ENCODE results near the gene CLDN24.

CLDN24 gene

DNA sequence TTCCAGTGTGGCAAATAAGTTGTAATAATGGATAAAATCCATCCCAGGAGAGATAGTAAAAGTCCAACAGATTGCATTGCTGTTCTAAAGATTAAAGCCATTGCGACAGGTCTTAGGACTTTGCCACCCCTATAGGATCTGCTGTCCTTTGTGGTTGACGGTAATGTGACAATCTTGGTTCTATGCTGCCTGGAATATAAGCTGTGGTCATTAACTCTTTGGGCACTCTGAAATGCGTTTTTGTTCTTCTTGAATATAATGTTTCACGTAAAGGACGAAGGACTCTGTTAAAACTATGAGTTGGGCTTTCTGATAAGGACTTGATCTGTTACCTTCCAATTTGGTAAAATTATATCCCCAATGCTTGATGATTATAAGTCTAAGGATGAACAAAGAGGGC lies at the start of gene CLDN24:
TSS of gene CLDN24 (minus strand) at position 101 of the 400 bp plus-strand sequence. CDS start at position 101, 0 bp downstream.
- DNase-seq: no peak

DNA sequence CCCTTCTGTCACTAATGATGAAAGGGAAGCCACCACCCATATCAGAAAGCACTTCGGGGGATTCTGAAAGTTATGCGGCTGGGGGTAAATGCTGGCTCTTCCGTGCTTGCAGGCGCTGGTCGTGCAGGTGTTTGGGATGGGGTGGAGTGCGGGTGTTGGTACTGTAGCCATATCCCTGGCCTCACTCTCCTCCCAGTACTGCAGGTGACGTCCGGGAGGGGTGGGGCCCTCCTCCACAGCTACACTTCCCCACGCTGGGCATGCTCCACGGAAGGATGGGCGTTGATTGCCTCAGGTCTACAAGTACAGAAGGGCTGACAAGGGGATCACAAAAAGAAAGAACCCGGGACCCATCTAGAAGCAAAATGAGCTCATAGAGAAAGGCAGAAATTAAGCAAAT lies 48.6 kb upstream of the CLDN24 start:
- DNase-seq: no peak

DNA sequence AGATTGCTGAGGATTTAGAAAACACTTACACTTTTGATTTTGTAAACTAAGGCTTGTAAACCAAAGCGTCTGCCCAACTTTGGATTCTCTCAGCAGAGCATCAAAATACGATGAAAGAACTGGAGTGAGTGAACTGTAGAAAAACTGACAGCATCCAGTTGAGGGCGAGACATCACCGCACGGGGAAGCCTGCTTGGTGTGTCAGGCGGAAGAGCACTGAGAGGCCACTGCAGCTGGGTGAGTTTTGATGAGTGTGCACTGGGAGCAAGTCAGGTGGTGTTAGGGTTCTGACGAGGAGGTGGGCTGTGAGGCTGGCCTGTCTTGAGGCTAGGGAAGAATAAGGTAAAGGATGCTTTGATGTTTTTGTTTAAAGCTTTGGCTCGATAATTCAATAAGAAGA lies 46.8 kb upstream of the CLDN24 start:
- DNase-seq: no peak

DNA sequence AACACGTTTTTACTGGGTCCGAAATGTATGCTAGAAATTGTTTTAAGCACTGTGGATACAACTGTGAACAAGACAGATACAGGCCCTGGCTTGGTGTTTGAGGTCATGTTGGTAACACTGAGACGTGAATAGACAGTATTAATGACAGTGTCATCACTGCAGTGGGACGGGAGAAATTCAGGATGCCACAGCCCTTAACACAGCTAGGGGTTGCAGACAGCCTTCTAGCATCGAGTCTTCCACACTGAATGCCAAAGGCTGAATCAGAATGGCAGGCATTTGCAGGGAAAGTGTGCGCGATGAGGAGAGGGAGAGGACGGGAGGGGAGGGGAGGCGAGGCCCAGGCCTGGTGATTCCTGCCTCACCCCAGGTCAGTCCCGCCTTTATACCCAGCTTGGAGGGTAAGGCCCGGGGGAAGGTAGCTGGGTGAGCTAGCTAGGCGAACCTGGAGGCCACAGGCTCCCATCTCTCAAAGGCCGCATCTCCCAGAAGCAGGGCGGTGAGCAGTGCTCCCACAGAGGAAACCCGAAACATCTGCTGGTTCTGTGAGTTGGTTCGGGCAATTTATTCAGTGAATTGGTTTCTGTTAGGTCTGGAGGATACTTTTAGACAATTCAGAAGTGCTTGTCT lies 44.1 kb upstream of the CLDN24 start:
- no peak for DNase-seq

DNA sequence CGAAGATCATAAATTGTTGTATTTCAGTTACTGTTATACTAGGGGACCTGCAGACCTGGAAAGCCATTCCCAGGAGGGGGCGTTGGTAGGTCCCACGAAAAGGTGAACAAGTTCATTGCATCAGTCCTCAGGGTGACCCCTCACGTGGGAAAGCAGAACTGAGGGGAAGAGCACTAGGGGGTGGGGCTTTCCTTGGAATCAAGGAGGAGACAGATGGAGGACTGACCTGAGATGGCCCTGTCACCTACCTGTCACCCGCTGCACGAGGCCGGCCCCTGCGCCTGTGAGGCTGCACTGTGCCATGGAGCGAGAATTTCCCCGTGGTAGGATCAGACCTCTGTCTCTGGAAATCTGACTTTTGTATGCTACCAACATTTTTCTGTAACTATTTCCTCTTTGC lies 41.8 kb upstream of the CLDN24 start:
- no peak for DNase-seq

DNA sequence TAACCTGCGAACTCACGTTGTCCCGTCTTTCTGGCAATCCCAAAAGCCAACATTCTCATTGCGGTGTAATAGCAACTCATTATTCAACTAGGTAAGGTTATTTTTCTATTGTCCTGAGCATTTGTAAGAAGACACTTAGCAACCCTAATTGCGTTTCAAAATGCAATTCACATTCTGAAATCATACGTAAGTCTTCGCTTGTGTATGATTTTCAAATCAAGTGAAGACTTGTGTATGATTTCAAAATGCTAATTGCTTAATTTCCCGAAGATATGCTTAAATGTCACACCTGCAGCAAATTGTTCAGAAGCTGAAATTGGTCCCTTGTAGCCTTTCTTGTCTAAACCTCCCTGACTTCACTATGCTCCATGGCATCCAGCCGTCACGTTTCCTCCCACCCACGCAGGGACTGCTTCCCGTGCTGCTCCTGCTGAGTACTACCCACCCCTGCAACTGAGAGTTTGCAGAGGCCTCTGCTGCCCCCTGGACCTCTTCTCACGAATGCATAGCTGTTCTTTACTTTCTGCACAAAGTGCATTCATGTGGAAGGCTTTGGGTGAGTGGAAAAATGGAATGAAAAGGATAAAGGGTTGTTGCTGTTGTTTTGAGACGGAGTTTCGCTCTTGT lies 40.8 kb upstream of the CLDN24 start:
- no peak for DNase-seq

DNA sequence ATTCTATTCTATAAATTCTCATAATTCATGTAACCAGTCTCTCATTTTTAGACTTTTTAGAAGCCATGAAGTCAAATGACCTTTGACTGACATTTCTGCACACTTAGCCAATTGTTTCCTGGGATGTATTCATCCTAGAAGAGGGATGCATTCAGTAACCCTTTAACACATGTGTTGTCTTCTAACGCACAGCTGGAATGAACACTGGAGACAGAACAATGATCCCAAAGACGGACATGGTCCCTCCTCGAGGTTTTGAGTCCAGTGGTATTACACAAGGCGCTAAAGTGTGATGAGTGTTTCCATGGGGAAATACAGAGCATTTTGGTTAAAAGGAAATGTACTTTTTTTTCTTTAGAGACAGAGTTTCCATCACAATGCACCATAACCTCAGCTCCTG lies 39.8 kb upstream of the CLDN24 start:
- DNase-seq: no peak

DNA sequence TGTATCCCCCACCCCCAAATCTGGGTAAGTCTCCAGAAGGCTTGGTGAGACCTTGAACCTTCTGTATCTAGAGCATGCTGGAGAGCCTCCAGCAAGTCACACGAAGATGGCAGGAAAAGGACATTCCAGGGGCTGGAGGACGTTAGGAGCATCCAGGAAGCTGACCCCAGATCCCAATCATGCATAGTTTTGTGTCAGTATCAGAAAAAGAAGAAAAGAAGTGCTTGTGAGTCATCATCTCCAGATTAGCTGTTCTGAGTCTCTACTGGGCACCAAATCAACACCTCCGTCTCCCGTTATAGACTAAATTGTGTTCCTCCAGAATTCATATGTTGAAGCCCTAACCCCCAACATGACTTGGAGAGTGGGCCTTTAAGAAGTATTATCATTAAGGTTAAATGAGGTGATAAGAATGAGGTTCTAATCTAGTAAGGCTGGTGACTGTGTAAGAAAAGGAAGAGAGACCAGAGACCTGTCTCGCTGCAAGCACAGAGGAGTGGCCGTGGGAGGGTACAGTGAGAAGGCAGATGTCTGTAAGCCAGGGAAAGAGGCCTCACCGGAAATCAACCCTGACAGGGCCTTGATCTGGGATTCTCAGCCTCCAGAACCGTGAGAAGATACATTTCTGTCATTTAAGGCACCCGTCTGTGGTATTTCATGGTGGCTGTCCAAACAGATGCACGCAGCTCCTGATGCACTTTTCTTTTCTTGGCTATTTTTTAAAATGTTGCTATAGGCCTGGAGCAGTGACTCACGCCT lies 38.1 kb upstream of the CLDN24 start:
- no peak for DNase-seq

DNA sequence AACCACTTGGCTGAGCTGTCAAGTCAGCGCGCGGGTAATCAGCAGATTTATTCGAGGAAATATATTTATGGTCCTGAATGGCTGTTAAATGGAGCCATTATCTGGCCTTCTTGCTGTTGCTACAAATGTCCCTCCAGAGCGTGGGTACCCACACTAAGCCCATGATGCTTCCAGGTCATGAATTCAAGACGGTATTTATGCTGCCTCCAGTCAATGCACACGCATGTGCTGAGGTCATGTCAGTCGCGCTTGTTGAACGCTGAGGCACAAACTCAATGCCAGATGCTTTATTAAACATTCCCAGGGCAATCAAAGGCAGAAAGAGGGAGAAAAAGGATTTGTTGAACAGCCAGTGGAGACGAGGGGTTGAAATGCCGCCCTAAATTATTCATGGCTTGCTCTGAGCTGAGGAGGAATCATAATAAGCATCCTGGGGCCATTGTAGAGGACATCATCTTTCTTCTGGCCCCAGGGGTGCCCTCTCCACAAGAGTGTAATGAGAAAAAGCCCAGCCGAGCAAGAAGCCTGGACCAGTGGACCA lies 36.1 kb upstream of the CLDN24 start:
- no peak for DNase-seq

DNA sequence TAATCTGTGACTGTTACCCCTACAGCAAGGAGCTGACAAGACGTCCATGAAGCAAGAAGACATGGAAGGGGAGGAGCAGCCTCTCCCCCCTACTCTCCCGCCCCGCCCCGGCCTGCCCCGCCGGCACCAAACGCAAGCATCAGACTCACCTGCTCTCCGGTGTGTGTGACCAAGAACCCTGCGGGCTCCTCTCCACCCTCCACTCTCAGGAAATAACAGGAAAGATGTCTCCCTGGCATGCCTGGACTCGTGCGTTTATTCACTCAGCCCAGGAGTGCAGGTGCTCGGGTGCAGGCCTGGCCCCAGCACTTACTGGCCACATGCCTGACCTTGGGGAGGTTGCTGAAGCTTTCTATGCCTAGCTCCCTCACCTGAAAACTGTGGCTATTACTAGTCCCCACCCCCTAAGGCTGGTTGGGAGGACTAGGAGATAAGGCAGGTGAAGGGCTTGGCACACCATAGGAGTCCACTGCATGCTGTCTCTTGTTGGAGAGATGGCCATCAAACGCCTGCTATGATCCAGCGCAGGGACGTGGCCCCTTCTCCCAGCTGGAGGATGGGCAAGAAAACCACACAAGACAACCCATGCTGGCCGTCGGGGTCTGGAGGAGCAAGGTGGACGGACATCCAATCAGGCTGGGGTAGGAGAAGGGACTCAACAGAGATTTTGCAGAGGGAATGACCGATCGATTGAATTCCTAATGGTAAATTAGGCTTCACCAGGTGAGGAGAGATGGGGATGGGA lies 34.9 kb upstream of the CLDN24 start:
- DNase-seq: no peak

DNA sequence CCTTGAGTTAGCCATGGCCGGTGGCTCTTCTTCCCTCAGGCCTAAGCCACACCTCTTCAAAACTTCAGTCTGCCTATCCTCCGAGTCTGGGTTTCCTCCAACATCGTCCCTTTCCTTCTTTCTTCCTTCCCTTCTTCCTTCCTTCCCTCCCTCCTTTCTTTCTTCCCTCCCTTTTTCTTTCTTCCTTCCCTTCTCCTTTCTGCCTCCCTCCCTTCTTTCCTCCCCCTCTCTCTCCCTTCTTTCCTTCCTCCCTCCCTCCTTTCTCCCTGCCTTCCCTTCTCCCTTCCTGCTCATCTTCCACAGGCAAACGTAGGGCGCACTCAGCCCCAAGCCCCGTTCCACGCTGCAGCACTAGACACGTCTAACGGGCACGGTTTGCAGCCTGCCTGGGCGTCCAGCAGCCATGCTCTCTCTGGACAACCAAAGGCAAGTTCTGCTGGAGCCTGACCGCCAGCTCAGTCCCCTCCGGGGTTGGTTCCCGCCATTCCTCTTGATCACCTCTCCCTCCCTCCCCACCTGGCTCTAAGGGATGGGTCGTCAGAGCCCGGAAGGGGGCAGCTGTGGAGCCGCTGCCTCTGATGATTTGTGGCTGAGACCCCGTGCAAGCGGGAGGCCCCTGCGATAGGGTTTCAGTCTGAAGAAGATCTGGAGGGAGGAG lies 34.1 kb upstream of the CLDN24 start:
- DNase-seq: no peak

DNA sequence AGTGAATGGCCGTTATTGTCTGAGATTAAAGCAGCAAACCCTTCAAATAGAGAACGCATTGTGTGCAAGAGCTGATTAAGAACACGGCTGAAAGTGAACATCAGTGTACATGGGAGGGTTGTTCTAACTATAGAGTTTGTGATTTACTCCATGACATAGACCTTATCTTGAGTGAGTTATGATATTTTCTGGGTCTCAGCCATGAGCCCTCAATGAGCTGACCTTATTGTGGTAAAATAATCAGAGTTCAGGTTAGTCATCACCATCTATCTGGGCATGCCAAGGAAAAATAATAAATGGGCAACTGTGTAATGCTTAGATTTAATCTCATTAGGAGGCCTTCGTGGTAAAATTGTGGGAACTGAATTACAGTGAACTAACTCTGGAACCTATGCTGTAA lies 33.2 kb upstream of the CLDN24 start:
- DNase-seq: no peak

DNA sequence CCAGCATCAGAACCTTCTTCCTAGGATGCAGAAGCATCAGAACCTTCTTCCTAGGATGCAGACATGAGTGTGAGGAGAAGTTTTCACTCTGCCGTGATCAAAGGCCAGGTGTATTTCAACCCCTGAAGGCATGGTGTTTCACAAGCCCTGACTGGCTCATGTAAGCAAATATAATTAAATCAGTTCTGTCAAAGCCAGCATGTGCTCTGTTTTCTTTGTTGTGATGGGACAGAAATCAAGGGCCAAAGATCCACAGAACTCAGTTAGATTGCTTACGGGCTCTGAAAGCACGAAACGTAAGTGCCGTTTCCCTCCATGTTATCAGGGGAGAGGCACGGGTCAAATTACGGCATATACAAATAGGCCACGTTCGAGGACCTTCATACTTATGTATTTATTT lies 32.0 kb upstream of the CLDN24 start:
- no peak for DNase-seq

DNA sequence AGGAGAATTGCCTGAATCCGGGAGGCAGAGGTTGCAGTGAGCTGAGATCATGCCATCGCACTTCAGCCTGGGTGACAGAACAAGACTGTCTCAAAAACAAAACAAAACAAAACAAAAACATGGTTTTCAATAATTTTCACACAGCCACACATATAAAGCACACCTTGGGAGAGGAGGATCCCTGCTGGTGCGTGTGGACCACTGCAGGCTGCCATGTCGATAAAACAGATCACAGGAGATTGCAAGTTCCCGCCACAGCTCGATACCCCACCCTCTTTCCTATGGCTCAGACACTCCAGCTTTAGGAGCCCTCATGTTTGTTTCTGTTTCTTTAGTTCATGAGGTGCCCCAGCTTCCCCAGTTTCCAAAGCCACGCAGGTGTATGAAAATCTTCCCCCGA lies 31.3 kb upstream of the CLDN24 start:
- no peak for DNase-seq

DNA sequence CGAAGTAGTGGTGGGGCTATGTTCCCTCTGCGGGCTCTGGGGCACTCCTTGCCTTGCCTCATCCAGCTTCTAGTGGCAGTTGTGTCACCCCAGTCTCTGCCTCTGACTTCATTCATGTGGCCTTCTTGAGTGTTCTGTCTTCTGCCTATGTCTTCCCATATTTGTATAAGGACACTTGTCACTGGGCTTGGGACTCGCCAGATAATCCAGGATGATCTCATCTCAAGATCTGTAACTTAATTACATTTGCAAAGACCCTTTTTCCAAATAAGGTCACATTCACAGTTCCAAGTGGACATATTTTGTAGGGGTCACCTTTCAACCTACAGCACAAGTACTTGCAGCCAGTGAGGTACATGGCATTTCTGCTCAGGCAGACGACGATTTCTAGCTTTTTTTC lies 30.3 kb upstream of the CLDN24 start:
- no peak for DNase-seq

DNA sequence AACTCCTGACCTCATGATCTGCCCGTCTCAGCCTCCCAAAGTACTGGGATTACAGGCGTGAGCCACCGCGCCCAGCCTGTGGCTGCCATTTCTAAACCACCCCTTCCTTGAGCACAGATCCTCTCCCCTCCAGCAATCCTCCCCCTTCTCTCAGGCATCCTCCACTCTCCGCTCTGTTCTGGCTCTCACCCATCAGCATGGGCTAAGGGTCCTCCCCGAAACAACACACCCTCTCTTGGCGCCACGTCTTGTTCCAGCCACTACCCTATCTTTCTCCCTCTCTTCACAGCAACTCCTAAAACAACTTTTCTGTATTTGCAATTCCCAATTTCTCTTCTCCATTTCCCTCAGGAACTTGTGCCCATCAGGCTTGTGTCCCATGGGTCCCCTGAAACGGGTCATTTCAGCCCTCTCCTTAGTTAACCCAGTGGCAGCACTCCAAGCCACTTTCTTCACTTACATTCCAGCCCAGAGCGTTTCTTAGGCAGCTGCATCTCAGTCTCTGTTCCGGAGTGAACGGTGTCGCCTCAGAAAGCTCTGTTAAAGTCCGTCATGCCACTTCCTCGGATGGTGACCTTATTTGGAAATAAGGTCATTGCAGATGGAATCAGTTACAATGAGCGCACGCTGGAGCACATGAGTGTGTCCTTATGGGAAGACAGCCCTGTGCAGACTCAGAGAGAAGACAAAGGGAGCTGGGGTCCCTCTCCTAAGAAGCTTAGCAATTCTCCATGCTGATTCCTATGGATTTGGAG lies 28.3 kb upstream of the CLDN24 start:
- DNase-seq: no peak

DNA sequence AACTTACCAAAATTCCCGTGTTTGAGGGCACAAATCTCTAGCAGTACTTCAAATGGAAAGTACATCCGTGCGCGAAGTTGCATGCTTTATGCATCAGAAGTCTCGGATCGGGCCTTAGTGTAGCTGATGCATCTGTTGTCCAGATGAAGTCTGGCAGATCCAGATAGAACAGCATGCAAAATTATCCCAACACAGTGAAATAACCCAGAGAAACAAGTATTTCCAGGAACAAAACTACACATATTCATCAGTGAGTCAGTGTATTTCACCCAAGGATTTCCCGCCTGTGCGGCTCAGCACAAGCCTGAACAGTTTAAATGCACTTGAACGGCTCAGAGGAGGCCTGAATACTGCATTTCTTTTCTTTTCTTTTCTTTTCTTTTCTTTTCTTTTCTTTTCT lies 27.4 kb upstream of the CLDN24 start:
- DNase-seq: no peak

DNA sequence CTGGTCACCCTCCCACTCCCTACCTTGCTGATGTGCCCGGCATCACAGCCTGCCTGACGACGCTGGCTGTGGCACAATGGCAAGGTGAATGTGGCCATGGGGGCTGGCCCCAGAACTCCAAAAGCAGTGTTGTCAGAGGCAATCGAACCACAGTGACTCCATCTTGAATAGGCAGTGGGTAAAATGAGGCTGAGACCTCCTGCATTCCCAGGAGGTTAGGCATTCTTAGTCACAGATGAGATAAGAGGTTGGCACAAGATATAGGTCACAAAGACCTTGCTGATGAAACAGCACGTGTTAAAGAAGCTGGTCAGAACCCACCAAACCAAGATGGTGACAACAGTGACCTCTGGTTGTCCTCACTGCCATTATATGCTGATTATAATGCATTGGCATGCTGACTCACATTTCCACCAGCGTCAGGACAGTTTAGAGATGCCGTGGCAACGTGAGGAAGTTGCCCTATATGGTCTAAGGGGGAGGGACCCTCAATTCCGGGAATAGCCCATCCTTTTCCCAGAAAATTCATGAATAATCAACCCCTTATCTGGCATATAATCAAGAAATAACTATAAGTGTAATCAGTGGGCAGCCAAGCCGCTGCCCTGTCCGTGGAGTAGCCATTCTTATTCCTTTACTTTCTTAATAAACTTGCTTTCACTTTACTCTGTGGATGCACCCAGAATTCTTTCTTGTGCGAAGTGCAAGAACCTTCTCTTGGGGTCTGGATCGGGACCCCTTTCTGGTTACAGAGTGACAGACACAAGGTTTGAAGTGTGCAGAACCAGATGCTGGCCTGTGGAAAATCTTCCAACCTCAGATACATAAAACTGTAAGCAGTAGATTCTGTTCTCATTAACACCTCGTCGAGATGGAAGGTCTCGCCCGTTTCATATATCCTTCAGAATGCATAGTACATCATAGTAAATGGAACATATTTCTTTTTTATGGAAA lies 26.8 kb upstream of the CLDN24 start:
- peak; percentile 43 for DNase-seq

DNA sequence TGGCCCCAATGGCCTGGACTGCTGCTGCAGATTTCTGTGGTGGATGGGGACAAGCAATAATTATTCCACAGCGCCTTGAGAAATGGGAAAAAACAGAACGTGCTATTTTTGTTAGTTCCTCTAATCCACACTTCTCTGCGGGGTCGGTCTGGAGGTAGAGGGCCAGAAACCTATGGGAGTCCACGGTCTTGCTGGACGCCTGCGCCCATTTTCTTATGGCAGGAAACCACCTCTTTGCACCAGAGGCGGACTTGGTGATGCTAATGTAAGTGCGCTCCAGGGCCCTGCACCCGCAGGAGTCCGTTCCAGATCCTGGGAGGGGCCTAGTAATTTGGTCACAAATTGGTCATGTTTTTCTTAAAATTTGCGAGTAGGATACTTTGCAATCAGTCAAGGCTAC lies 25.9 kb upstream of the CLDN24 start:
- no peak for DNase-seq

DNA sequence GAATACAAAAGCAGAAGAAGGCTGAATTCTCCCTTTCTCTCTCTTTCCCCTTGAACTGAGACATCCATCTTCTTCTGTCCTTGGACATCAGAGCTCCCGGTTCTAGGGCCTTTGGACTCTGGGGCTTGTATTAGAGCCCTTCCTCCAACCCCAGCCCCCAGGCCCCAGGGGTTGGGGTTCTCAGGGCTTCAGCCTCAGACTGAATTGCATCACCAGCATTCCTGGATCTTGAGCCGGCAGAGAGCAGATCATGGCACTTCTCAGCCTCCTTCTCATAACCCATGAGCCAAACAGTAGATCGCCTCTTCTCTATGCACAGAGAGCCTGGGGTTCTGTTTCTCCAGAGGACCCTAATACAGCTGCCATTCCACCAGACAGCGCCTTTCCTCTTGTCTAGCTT lies 25.3 kb upstream of the CLDN24 start:
- DNase-seq: no peak

DNA sequence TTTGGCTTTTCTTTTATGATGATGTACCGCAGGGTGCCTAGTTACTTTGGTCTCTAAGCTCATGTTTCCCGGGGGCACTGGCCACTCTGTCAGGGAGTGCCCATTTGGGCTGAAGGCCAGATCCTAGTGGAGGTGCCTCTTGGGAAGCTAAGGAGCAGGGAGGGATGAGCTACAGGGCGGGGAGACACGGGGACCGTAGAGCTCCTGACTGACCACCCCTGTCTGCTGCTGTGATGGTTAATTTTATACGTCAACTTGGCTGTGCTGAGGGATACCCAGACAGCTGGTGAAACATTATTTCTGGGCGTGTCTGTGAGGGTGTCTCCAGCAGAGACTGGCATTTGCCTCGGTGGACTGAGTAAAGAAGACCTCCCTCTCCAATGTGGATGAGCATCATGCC lies 24.9 kb upstream of the CLDN24 start:
- no peak for DNase-seq
